T-helper 2 cell treated with Interferon-gamma antibody and Interleukin-4, amounts not matched to agents 5 μg/mL and 100 μg/mL, for 36 hours (primary cell): ENCODE data around the gene NUDT22.

Experiments
- DNase-seq: peaks from one replicate; pipeline ENCODE4 v3.0.0; 2021; ENCODE audit warnings: low spot score
- H3K27ac Mint-ChIP-seq: one replicate; pipeline ENCODE4 v1.8.0; 2021; ENCODE audit warnings: mild to moderate bottlenecking, mixed read lengths
- H3K27me3 Mint-ChIP-seq: one replicate; pipeline ENCODE4 v1.8.0; 2021; ENCODE audit warnings: low read depth, mixed read lengths
- H3K36me3 Mint-ChIP-seq: one replicate; pipeline ENCODE4 v1.8.0; 2021; ENCODE audit warnings: low read depth, mixed read lengths
- H3K4me1 Mint-ChIP-seq: one replicate; pipeline ENCODE4 v1.8.0; 2021; ENCODE audit warnings: low read depth, mixed read lengths
- H3K4me3 Mint-ChIP-seq: one replicate; pipeline ENCODE4 v1.8.0; 2022; ENCODE audit warnings: mild to moderate bottlenecking, moderate library complexity, mixed read lengths
- H3K9me3 Mint-ChIP-seq: one replicate; pipeline ENCODE4 v1.8.0; 2021; ENCODE audit warnings: mixed read lengths

The NUDT22 gene

GRCh38 chr11:64229090-64229743 is 3.1 kb downstream of the NUDT22 start:
- H3K9me3 Mint-ChIP-seq, result no peaks in the 10 kb centered on the region
- H3K4me1 Mint-ChIP-seq, result peaks cover 36% of the 10 kb centered on the region
- peak overlapping the region; percentile 90 for H3K4me3 Mint-ChIP-seq
- H3K36me3 Mint-ChIP-seq, result peaks cover 5% of the 10 kb centered on the region
- no peaks in the 10 kb centered on the region for H3K27me3 Mint-ChIP-seq
- H3K27ac Mint-ChIP-seq, result peak overlapping the region; percentile 91
- DNase-seq, result no peak

- Mint-ChIP-seq H3K4me1 (peaks cover 35% of the 10 kb centered on the region), H3K27me3 (no peaks in the 10 kb centered on the region), H3K36me3 (peaks cover 5% of the 10 kb centered on the region), H3K27ac (peak overlapping the region; percentile 91), H3K4me3 (peak overlapping the region; percentile 90), H3K9me3 (no peaks in the 10 kb centered on the region)
- DNase-seq, result no peak
Observed at GRCh38 chr11:64229744-64230170, 3.7 kb downstream of the NUDT22 start.

- Mint-ChIP-seq H3K36me3 (peaks cover 6% of the 10 kb centered on the region), H3K4me1 (peaks cover 33% of the 10 kb centered on the region), H3K27ac (peak within 1 kb of the TSS; percentile 91), H3K4me3 (peak within 1 kb of the TSS; percentile 90), H3K27me3 (no peaks in the 10 kb centered on the region), H3K9me3 (no peaks in the 10 kb centered on the region)
- peak; percentile 92 for DNase-seq
Observed at GRCh38 chr11:64230171-64230984, 4.3 kb downstream of the NUDT22 start, which contains the start of gene DNAJC4. TSS of gene DNAJC4 (plus strand) at chr11:64230548. CDS start at chr11:64230855, 307 bp downstream.

- peak overlapping the region; percentile 66 for H3K27ac Mint-ChIP-seq
- H3K36me3 Mint-ChIP-seq, result peaks cover 6% of the 10 kb centered on the region
- no peaks in the 10 kb centered on the region for H3K9me3 Mint-ChIP-seq
- no peak for DNase-seq
- peaks cover 37% of the 10 kb centered on the region for H3K4me1 Mint-ChIP-seq
- no peaks in the 10 kb centered on the region for H3K27me3 Mint-ChIP-seq
- peak overlapping the region; percentile 90 for H3K4me3 Mint-ChIP-seq
Observed at GRCh38 chr11:64230985-64231365, 4.9 kb downstream of the NUDT22 start.

- peaks cover 37% of the 10 kb centered on the region for H3K4me1 Mint-ChIP-seq
- peaks cover 6% of the 10 kb centered on the region for H3K36me3 Mint-ChIP-seq
- no peaks in the 10 kb centered on the region for H3K27me3 Mint-ChIP-seq
- no peak overlapping the region for H3K27ac Mint-ChIP-seq
- DNase-seq, result no peak
- peak overlapping the region; percentile 90 for H3K4me3 Mint-ChIP-seq
- H3K9me3 Mint-ChIP-seq, result no peaks in the 10 kb centered on the region
Observed at GRCh38 chr11:64231546-64231945, 5.5 kb downstream of the NUDT22 start.

GRCh38 chr11:64232182-64232966 is 6.3 kb downstream of the NUDT22 start:
- H3K27me3 Mint-ChIP-seq, result no peaks in the 10 kb centered on the region
- peak overlapping the region; percentile 53 for H3K27ac Mint-ChIP-seq
- no peak for DNase-seq
- peaks cover 10% of the 10 kb centered on the region for H3K36me3 Mint-ChIP-seq
- H3K9me3 Mint-ChIP-seq, result no peaks in the 10 kb centered on the region
- H3K4me1 Mint-ChIP-seq, result peaks cover 38% of the 10 kb centered on the region
- H3K4me3 Mint-ChIP-seq, result peak overlapping the region; percentile 90

- H3K9me3 Mint-ChIP-seq, result no peaks in the 10 kb centered on the region
Observed at GRCh38 chr11:64232967-64233315, 6.9 kb downstream of the NUDT22 start.

GRCh38 chr11:64233913-64234586 is 8.0 kb downstream of the NUDT22 start, which contains the start of gene VEGFB:
TSS of gene VEGFB (plus strand) at chr11:64234584. CDS start at chr11:64234834, 250 bp downstream.
- peaks cover 35% of the 10 kb centered on the region for H3K4me1 Mint-ChIP-seq
- peak; percentile 72 for DNase-seq

More at GRCh38 chr11:64232967-64233315, 6.9 kb downstream of the NUDT22 start:
- Mint-ChIP-seq H3K4me1 (peaks cover 34% of the 10 kb centered on the region), H3K36me3 (peaks cover 12% of the 10 kb centered on the region), H3K27ac (peak overlapping the region; percentile 53), H3K4me3 (peak overlapping the region; percentile 69), H3K27me3 (no peaks in the 10 kb centered on the region)
- DNase-seq, result no peak

GRCh38 chr11:64234647-64235379 is 8.7 kb downstream of the NUDT22 start:
- Mint-ChIP-seq H3K4me3 (peak overlapping the region; percentile 87), H3K27me3 (no peaks in the 10 kb centered on the region), H3K9me3 (no peaks in the 10 kb centered on the region), H3K27ac (peak overlapping the region; percentile 71), H3K36me3 (peaks cover 18% of the 10 kb centered on the region), H3K4me1 (peaks cover 32% of the 10 kb centered on the region)
- peak; percentile 61 for DNase-seq

More at GRCh38 chr11:64233913-64234586, 8.0 kb downstream of the NUDT22 start, which contains the start of gene VEGFB:
- Mint-ChIP-seq H3K36me3 (peaks cover 17% of the 10 kb centered on the region), H3K27ac (peak within 1 kb of the TSS; percentile 71), H3K9me3 (no peaks in the 10 kb centered on the region), H3K27me3 (no peaks in the 10 kb centered on the region), H3K4me3 (peak within 1 kb of the TSS; percentile 87)

GRCh38 chr11:64235437-64236161 is 9.5 kb downstream of the NUDT22 start:
- H3K27me3 Mint-ChIP-seq, result no peaks in the 10 kb centered on the region
- H3K36me3 Mint-ChIP-seq, result peaks cover 23% of the 10 kb centered on the region
- no peaks in the 10 kb centered on the region for H3K9me3 Mint-ChIP-seq
- DNase-seq, result no peak
- H3K27ac Mint-ChIP-seq, result peak overlapping the region; percentile 71
- H3K4me1 Mint-ChIP-seq, result peaks cover 38% of the 10 kb centered on the region
- H3K4me3 Mint-ChIP-seq, result peak overlapping the region; percentile 87

- Mint-ChIP-seq H3K27ac (no peak overlapping the region), H3K4me1 (peaks cover 34% of the 10 kb centered on the region), H3K36me3 (peaks cover 24% of the 10 kb centered on the region), H3K4me3 (no peak overlapping the region), H3K27me3 (no peaks in the 10 kb centered on the region), H3K9me3 (no peaks in the 10 kb centered on the region)
- DNase-seq, result no peak
Observed at GRCh38 chr11:64237484-64237951, 11.4 kb downstream of the NUDT22 start.

- Mint-ChIP-seq H3K36me3 (peaks cover 27% of the 10 kb centered on the region), H3K4me3 (no peak overlapping the region), H3K9me3 (no peaks in the 10 kb centered on the region), H3K27ac (peak overlapping the region; percentile 8), H3K4me1 (peaks cover 31% of the 10 kb centered on the region), H3K27me3 (no peaks in the 10 kb centered on the region)
- DNase-seq, result no peak
Observed at GRCh38 chr11:64238076-64238475, 12.0 kb downstream of the NUDT22 start.
